HL-60/S4 (cell line): ENCODE results near the gene BUB1B.

ENCODE experiments used
- in situ Hi-C: fragments of 300-500 bp; cut with MboI; formaldehyde crosslinking; loops from 2 replicates; pipeline ENCODE4 v1.14.3; 2022; ENCODE audit warnings: low sequenced_read_pairs

BUB1B gene

DNA sequence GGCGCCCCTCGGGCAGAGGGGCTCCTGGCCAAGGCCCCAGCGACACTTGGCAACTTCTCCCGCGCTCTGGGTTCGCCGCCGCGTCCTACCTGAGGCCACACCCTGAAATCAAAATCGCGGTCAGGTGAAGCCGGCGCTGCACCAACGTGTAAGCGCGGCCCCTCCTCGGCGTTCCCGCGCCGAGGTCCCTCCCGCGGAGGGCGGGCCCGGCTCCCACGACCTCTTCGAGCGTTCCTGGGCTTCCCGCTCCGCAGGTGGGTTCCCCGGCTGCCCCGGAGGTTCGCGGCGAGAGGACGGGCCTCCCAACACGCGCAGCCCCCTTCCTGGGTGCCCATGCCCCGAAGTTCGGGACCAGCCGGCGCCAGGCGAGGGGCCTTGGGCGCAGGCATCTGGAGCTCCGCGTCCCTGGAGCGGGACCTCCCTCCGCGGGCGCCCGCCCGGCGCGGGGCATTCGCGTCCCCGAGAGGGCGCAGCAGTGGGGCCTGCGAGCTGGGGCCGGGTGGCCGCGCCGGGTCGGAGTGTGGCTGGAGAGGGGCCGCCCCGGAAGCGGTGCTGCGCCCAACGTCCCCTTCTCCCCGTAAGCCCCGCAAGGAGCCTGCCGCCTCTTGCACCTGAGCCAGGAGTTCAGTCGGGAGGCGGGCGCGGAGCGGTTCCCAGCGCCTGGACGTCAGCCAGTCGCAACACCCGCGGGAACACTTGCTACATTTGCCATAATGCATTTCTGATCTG, 91.7 kb downstream of the BUB1B start:
- in situ Hi-C loops, result loop anchor here (25.0 kb wide), 1 partner anchor 465 kb away; the partner anchor contains the start of gene FSIP1

DNA sequence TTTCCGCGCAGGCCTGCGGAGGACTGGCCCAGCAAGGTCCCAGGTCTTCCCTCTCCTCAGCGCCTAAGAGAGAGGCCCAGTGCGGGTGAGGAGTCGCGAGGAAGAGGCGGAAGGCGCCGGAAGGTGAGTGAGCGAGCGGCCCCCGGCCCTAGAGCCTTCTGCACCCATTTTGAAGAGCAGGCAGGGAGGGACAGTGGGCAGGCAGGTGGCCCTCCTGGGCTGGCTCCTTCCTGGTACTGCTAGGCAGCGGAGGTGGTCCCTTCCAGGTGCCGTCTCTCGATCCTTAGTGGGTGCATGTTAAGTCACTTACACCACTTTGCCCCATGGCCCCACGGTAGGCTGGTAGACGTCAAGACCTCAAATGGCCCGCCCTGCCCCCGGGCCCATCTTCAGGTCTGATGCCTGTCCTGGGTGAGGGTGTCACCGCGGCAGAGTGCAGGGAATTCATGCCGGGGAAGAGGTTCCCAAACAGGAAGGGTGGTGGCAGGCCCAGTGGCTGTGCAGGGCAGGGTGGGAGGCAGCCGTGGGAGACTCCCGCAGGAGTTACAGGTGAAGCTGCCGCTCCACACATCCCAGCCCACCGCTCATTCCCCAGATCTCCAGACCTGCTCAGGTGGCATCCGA, 92.4 kb downstream of the BUB1B start:
- in situ Hi-C loops, result loop anchor here (25.0 kb wide), 1 partner anchor 466 kb away; the partner anchor contains the start of gene FSIP1

DNA sequence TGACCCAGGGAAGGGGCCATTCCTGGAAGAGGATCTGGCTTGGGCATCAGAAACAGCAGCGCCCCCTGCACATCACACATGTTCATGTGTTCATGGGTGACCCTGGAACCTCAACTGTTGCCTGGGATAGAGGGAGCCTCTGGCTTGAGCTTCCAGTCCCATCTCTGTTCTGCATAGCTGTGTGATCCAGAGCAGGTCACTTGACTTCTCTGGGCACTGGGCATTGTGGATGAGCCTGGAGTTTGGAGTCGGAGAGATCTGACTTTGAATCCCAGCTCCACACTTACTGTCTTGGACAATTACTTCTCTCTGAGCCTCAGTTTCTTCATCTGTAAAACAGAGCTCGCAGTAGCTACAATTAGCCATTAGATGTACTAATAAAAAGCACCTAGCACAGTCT, 93.6 kb downstream of the BUB1B start:
- in situ Hi-C loops, result loop anchor here (25.0 kb wide), 1 partner anchor 467 kb away; the partner anchor contains the start of gene FSIP1

DNA sequence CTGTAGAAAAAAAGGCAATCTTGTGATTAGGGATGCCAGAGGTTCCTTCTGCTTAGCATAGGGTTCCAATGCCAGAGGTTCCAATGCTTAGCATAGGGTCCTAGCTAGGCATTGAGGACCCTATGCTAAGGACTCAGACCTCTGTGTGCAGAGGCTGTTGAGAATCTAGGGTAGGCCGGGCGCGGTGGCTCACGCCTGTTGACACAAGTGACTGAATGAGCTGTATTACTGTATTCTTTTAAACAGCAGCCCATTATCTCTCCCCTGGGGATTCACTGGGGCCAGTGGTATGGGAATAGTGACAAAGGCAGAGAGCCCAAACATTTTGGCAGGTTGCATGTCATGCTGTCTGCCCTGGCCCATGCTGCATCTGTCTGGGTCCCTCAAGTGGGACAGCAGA, 94.2 kb downstream of the BUB1B start:
- in situ Hi-C loops, result loop anchor here (25.0 kb wide), 1 partner anchor 468 kb away; the partner anchor contains the start of gene FSIP1

DNA sequence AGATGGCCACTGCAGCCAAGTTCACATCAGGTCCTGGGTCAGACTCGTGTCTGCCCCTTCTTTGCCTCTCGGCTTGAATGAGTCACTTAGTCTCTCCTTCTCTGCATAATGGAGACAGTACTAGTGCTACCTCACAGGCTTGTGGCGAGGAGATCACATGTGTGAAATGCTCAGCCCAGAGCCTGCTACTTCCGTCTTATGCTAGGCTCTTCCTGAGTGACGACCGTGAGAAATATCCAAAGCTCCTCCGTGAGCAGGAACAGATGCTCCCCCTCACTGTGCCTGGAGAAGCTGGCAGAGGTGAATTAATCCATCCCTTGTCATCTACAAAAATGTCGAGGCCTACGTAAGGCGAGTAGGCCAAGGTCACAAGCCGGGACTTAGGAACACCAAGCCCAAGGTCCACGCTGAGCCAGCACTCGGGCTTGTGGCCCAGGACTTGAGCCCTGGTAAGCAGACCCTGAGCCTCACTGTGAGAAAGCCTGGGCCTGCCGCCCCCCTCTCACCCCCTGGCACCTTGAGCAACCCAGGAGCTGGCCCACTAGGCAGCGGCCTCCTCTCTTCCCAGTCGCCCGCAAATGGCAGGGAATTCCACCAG, 95.9 kb downstream of the BUB1B start:
- in situ Hi-C loops, result loop anchor here (25.0 kb wide), 1 partner anchor 469 kb away; the partner anchor contains the start of gene FSIP1

DNA sequence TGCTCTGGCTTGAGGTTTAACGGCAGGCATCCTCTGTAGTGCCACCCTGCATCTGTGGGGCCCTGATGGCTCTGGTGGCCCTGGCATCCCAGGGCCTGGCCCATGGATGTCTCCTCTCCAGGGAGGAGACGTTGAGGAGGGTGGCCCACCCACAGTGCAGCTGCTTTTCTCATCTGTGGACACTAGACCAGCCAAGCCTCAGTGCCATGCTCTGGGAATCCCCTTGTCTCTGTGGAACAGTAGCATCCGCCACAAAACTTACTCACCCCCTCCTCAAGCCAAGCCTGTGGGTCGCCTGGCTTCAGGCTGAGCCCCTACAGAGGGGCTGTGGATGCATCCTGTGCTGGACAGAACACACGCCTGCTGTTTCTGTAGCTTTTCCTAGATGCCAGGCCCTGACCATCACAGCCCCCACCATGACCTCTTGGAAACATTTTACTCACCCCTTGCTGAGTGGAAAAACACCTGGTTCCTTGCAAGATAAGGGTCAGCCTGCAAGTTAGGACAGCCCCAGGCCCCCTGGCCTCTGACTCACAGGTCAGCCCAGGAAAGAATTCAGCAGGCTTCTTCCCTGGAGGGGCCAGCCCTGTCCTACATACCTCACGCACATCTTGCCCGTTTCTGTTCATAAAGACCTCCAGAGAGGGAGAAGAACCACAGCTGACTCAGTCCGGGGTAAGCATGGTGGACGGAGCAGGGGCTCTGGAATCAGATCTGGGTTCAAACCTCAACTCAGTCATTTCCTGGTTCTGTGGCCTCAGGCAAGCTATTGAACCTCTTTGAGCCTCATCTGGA, 97.0 kb downstream of the BUB1B start:
- in situ Hi-C loops, result loop anchor here (25.0 kb wide), 1 partner anchor 471 kb away; the partner anchor contains the start of gene FSIP1

- in situ Hi-C loops, result loop anchor here (25.0 kb wide), 1 partner anchor 471 kb away; the partner anchor contains the start of gene FSIP1
These were observed 97.7 kb downstream of the BUB1B start for GRCh38 chr15:40258544-40258943.

GRCh38 chr15:40259021-40259420, 98.2 kb downstream of the BUB1B start:
- in situ Hi-C loops, result loop anchor here (25.0 kb wide), 1 partner anchor 472 kb away; the partner anchor contains the start of gene FSIP1

GRCh38 chr15:40263024-40263754, 102.3 kb downstream of the BUB1B start:
- in situ Hi-C loops, result loop anchor here (25.0 kb wide), 1 partner anchor 476 kb away; the partner anchor contains the start of gene FSIP1

DNA sequence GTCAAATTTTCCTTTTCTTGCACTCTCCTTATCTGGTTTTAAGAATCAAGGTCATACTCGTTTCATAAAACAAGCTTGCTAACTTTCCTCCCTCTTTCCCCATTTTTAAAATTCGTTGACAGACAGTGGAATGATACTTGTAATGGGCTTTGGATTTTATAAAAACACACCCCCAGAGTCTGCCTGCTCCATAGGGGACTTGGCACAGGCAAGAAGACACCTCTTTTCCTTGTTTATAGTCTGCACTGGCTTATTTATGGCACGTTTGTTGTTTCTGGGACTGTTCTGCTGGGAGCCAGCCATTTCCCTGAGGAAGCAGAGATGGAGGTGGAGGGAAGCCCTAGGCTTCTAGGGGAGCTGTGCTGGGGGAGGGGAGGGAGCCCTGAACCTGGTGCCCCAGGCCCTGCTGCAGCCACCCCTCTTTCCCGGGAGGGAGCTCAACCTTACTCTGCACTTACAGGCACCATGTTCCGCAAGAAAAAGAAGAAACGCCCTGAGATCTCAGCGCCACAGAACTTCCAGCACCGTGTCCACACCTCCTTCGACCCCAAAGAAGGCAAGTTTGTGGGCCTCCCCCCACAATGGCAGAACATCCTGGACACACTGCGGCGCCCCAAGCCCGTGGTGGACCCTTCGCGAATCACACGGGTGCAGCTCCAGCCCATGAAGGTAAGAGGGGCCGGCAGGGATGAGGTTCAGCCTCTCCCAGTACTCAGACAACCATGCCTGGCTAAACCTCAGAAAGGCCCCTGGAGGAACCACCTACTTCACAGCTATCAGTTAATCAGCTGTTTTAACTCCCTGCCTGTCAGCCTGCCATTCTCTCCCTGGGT, 103.7 kb downstream of the BUB1B start:
- in situ Hi-C loops, result loop anchor here (25.0 kb wide), 1 partner anchor 477 kb away; the partner anchor contains the start of gene FSIP1

DNA sequence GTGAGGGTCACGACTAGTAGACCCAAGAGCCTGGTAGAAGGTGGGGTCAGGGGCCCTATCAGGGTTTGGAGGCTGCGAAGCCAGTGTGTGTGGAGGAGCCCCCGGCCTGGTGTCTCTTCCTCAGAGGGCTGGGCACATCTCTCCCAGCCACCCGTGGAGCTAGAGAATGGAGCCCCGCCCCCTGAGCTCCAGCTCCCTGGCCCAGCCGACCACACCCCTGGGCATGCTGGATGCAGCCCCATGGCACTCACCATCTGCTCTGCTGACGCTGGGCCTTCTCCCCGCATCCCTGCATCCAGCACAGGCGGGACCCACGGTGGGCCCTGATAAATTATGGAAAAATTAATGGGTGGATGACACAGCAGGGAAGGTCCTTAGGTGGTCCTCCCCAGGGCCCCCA, 104.5 kb downstream of the BUB1B start:
- in situ Hi-C loops, result loop anchor here (25.0 kb wide), 1 partner anchor 478 kb away; the partner anchor contains the start of gene FSIP1

DNA sequence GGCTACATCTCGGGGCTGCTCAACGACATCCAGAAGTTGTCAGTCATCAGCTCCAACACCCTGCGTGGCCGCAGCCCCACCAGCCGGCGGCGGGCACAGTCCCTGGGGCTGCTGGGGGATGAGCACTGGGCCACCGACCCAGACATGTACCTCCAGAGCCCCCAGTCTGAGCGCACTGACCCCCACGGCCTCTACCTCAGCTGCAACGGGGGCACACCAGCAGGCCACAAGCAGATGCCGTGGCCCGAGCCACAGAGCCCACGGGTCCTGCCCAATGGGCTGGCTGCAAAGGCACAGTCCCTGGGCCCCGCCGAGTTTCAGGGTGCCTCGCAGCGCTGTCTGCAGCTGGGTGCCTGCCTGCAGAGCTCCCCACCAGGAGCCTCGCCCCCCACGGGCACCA, 105.0 kb downstream of the BUB1B start:
- in situ Hi-C loops, result loop anchor here (25.0 kb wide), 1 partner anchor 479 kb away; the partner anchor contains the start of gene FSIP1

DNA sequence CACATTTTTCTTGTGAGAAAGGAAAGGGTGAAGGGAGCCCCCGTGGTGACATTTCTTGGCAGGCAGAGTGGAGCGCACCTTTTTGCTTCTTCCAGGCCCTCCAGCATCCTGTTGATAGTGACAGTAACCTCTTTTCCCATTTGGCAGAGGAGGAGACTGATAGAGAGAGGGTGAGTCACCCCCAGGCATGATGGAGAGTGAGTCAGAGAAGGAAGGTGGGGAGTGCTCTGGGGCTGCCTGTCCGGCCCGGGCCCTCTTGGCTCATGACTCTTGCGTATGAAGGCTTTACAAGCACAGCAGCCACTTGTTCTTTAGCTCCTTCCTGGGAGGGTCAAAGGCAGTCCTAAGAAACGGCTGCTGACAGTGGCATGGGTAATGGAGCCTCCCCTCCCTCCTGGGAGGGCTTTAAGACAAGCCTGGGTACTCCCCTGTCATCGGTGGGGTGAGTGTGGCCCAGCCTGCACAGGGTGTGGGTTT, 106.0 kb downstream of the BUB1B start:
- in situ Hi-C loops, result loop anchor here (25.0 kb wide), 1 partner anchor 480 kb away; the partner anchor contains the start of gene FSIP1

DNA sequence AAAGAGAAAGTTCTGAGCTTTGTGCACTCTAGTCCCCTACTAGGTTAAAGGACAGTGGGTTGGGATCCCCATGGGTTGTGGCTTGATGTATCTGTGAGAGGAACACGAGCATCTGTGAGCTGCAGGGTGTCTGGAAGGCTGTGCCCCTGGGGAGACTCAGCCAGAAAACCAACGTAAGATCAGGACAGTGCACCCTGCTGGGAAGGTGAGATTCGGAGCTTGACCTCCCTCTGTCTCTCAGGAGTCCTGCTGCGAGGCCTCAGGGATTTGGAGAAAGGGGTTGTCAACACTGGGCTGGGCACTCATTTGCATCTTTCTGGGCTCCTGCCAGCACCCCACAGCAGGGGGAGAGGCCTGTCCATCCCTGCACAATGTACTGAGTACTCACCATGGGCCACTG, 106.8 kb downstream of the BUB1B start:
- in situ Hi-C loops, result loop anchor here (25.0 kb wide), 1 partner anchor 480 kb away; the partner anchor contains the start of gene FSIP1

DNA sequence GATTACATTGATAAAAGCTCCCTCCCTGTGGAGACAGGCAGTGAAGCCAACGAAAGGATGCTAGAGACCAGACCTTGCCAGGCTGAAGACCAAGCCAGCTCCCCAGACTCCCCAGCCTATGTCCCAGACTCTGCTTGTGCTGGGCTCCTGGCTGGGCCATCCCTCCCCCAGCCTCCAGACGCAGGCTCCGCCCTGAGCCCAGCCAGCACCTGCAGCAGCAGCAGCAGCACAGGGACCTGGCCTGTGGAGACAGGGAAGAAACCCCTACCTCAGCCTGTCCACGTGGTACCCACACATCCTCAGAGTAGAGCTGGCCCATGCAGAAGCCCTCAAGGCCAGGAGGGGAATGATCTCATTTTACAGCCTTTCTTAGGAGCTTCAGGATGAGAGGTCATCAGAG, 108.7 kb downstream of the BUB1B start:
- in situ Hi-C loops, result loop anchor here (10.0 to 25.0 kb wide), 2 partner anchors 225 to 482 kb away; partner anchors contain the start of gene FSIP1

GRCh38 chr15:40270246-40270995, 109.6 kb downstream of the BUB1B start:
- in situ Hi-C loops, result loop anchor here (10.0 to 25.0 kb wide), 2 partner anchors 226 to 483 kb away; partner anchors contain the start of gene FSIP1
